GM18508 (cell line): ENCODE results near the gene SLC24A4.

Source experiments
- ATAC-seq: cut with Tn5 transposase; IDR thresholded peaks from one replicate; pipeline ENCODE4 v1.9.1; 2021; ENCODE audit warnings: moderate number of reproducible peaks; ENCODE audit not compliant: insufficient read depth, unreplicated experiment

Gene SLC24A4

GRCh38 chr14:92513966-92514843 lies 191.2 kb downstream of the SLC24A4 start:
- no peak for ATAC-seq

GRCh38 chr14:92514844-92515514 lies 192.0 kb downstream of the SLC24A4 start:
- ATAC-seq: no peak

- ATAC-seq: no peak
Observed at GRCh38 chr14:92515546-92516343, 192.8 kb downstream of the SLC24A4 start.

GRCh38 chr14:92516344-92516965 lies 193.5 kb downstream of the SLC24A4 start:
- ATAC-seq: no peak

DNA sequence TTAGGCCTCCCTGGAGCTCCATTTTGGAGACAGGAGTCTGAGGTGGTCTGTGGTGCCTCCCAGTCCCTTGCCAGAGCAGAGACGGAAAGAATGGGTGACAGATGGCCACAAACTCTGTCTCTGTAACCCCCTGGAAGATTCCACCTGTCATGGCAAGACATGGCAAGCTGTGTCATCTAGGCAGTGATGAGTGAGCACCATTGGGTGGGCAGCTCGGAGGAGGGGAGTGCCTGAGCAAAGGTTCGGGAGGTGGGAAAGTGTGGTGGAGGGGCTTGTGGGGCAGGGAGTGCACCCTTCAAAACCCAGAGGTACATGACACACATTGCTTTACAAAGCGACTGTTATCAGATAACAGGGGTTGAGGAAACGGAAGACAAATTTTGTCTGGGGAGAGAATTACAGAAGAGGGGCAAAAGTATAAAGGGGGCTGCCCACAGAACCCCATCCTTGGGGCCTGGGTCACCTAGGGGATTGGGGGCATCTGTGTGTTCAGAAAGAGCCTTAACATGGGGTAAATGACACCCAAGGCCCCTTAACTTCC lies 194.1 kb downstream of the SLC24A4 start:
- ATAC-seq: no peak

DNA sequence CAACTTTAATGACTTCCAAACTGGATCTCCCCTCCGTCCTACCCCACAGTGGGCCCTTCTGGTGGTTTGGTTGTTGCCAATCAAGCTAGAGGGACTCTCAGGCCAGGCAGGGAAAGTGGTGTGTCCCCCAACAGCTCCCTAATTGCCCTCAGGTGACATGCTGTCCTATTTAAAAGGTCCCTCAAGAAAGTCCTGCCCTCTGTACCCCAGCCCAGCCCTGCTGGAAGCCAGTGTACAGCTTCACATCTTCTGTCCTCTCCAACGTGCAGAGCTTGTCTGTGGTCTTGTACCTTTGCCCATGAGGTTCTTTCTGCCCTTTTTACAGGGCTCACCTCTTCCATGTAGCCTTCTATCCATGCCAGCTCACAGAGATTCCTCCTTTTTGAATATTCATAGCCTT lies 194.8 kb downstream of the SLC24A4 start:
- ATAC-seq: no peak

DNA sequence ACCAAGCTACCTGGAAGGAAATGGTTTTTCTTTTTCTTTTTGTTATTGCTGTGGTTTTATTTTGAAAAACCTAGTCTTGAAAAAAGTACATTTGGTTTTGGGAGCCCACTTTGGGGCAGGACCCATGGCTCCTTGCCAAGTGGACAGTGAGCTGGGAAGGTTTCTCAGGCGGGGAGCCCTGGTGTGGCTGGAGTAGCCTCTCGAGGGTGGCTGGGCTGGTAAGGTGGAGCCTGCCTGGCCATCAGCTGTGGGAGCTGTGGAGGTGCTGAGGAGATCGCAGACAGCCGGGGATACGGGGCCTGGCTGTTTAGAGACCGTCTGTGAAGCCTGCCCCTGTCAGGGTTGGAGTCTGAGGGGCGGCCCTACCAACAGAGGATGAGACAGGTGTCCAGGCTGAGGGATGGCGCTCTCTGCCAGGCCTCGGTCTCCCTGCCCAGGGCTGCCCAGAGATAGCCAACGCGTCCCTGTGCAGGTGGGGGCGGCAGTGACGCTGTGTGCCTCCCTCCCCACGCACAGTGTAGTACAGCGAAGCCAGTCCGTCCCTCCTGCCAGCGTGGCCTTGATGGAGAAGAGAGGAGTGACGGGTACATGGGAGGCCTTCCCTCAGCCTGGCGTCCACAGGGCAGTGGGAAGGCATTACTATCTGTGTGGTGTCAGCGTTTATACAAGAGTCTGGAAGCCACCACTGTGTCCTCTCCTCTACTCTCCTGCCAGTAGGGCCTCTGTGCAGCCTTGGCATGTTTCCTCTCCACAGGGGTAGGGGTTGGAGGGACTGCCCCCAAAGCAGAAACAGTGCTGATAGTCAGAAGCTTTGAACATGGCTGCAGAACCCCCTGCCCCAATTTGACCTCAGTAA lies 196.5 kb downstream of the SLC24A4 start:
- no peak for ATAC-seq

- no peak for ATAC-seq
Observed at GRCh38 chr14:92520102-92521057, 197.4 kb downstream of the SLC24A4 start.

GRCh38 chr14:92521058-92521415 lies 198.1 kb downstream of the SLC24A4 start:
- ATAC-seq: no peak

GRCh38 chr14:92523752-92524151 lies 200.8 kb downstream of the SLC24A4 start:
- no peak for ATAC-seq

DNA sequence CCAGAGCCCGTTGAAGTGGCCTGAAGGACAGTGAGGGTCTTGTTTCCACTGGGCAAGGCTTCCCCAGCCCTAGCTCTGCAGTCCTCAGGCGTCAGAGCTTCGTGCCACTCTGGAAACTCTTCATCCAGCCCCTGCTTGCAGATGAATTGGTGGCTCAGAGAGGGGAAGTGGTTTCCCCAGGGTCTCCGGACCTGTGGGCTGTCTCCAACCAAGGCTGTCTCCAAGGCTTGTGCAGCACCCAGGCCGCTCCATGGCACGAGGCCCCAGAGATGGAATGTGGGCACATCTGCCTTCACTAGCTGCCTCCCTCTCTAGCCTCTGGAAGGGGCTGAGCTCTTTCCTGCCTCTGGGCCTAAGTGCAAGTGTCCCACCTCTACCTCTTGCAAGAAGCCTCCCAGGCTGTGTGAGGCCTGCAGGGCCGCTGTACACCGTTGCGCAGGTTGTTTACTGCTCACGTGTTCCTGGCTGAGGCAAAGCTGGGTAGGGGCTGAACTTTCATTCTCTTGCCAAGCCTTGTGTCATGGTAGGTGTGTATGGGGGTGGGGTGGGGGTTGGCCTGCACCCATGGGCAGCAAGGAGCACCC lies 201.7 kb downstream of the SLC24A4 start:
- no peak for ATAC-seq

GRCh38 chr14:92525322-92526095 lies 202.5 kb downstream of the SLC24A4 start:
- ATAC-seq: no peak

DNA sequence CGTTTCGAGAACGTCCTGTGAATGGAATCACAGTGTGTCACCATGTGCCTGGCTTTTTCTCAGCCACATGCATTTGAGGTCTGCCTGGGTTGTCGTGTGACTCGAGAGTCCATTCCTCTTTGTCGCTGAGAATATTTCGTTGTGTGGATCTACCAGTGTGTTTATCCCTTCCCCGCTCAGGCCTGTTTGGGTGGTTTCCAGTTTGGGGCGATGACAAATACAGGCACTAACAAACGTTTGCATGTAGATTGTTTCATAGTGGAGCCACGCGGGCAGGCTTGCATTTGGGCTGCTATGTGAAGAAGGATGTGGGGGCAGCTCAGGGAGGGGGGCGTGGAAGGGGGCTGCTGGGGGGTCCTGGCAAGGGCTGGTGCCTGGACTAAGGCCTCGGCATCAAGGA lies 204.8 kb downstream of the SLC24A4 start:
- no peak for ATAC-seq

- no peak for ATAC-seq
Observed at GRCh38 chr14:92528486-92529100, 205.6 kb downstream of the SLC24A4 start.

- no peak for ATAC-seq
Observed at GRCh38 chr14:92529903-92530302, 206.9 kb downstream of the SLC24A4 start.

GRCh38 chr14:92531106-92531873 lies 208.3 kb downstream of the SLC24A4 start:
- no peak for ATAC-seq
